ENCODE data around the gene PLK1. TPM values are rescaled to one million over a fixed set of nuclear protein-coding genes. Genes with fewer than 3 reads are reported as not detected.
"Not testable (repeated sequence)": the region's sequence is repeated elsewhere in the genome, so short reads cannot be mapped to it uniquely, and the experiment has no call there.

The PLK1 gene
- total RNA-seq, result 1 to 10 TPM; 2.4 to 5.9 (median 4.4) TPM

DNA sequence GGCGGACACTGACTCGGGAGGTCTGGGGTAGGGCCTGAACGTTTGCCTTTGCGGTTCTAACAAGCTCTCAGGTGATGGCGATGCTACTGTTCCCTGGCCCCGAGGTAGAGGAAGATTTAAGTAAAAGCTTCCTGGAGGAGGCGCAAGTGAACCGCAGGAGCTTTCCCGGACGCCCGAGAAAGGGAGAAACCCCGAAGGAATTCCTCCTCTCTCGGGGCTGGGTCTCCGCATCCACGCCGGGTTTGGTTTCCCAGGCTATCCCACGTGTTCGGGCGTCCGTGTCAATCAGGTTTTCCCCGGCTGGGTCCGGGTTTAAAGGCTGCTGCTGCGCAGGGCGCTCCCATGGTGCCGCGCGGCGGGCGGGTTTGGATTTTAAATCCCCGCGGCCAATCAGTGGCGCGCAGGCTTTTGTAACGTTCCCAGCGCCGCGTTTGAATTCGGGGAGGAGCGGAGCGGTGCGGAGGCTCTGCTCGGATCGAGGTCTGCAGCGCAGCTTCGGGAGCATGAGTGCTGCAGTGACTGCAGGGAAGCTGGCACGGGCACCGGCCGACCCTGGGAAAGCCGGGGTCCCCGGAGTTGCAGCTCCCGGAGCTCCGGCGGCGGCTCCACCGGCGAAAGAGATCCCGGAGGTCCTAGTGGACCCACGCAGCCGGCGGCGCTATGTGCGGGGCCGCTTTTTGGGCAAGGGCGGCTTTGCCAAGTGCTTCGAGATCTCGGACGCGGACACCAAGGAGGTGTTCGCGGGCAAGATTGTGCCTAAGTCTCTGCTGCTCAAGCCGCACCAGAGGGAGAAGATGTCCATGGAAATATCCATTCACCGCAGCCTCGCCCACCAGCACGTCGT, at the start of gene PLK1:
TSS of gene PLK1 (plus strand) at position 460 of the 844 bp plus-strand sequence. CDS start at position 504, 44 bp downstream.
- TF ChIP-seq CTCF (IDR thresholded peaks at IDR 0.05), result no peak
- TF ChIP-seq POLR2A (IDR thresholded peaks at IDR 0.05), result no peak
- peak; percentile 42 to 91 for DNase-seq (ENCODE audit: low spot score in 2 of 2)
- intact Hi-C loops (cut with DNase I; ENCODE audit: low total_unique reads), result no loop called here
- 1% methylated on average over 58 to 62 of the region's 75 CpGs for WGBS, 2 donors
- H3K4me3 ChIP-seq (ENCODE audit: low read depth, poor library complexity, severe bottlenecking), result peak within 1 kb of the TSS; percentile 19

GRCh38 chr16:23629516-23629915, 49.2 kb upstream of the PLK1 start:
- H3K4me3 ChIP-seq (ENCODE audit: low read depth, poor library complexity, severe bottlenecking), result no peak overlapping the region
- TF ChIP-seq POLR2A (IDR thresholded peaks at IDR 0.05) (no peak), CTCF (IDR thresholded peaks at IDR 0.05) (no peak)

DNA sequence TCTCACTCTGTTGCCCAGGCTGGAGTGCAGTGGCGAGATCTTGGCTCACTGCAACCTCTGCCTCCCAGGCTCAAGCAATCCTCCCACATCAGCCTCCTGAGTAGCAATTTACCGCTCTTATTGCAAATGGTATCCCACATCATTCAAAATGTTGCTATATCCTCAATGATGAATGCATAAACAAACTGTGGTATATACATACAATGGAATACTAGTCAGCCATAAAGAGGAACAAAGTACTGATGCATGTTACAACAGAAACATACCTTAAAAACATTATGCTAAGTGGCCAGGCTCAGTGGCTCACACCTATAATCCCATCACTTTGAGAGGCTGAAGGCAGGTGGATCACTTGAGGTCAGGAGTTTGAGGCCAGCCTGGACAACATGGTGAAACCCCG, 46.8 kb upstream of the PLK1 start:
- intact Hi-C loops (cut with DNase I; ENCODE audit: low total_unique reads); H3K4me3 ChIP-seq (ENCODE audit: low read depth, poor library complexity, severe bottlenecking); DNase-seq (ENCODE audit: low spot score in 2 of 2): not testable (repeated sequence)
- 97 to 98% methylated on average over 3 of the region's 3 CpGs for WGBS, 2 donors

More at GRCh38 chr16:23629516-23629915, 49.2 kb upstream of the PLK1 start:
- 69 to 85% methylated on average over 8 of the region's 8 CpGs for WGBS, 2 donors
- DNase-seq (ENCODE audit: low spot score in 2 of 2), result no peak
- intact Hi-C loops (cut with DNase I; ENCODE audit: low total_unique reads), result no loop called here

- 93 to 98% methylated on average over 4 of the region's 4 CpGs for WGBS, 2 donors
- TF ChIP-seq POLR2A (IDR thresholded peaks at IDR 0.05) (no peak), CTCF (IDR thresholded peaks at IDR 0.05) (no peak)
- no peak for DNase-seq (ENCODE audit: low spot score in 2 of 2)
- intact Hi-C loops (cut with DNase I; ENCODE audit: low total_unique reads), result no loop called here
- H3K4me3 ChIP-seq (ENCODE audit: low read depth, poor library complexity, severe bottlenecking), result no peak overlapping the region
Measured at GRCh38 chr16:23634461-23635036, 44.1 kb upstream of the PLK1 start.

DNA sequence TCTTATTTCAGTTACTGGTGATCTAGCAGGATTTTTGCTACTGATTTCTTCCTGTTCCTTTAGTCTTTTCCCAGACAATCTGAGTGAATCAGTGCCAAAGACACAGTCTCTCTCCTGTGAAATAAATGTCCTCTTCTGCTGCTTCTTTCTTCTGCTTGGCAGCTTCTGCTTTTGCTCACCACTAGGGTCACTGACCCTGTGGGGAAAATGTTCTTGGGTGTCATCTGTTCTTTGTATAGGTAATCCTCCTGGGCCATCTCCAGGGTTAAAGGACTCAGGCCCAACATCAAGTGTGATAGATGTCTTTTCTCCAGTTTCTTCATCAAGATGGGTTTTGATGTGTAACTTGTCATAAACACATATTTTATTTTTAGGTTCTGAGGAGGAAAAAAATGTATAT, 42.7 kb upstream of the PLK1 start:
- no peak overlapping the region for H3K4me3 ChIP-seq (ENCODE audit: low read depth, poor library complexity, severe bottlenecking)
- no peak for DNase-seq (ENCODE audit: low spot score in 2 of 2)
- intact Hi-C loops (cut with DNase I; ENCODE audit: low total_unique reads), result no loop called here
- TF ChIP-seq CTCF (IDR thresholded peaks at IDR 0.05), result no peak
- TF ChIP-seq POLR2A (IDR thresholded peaks at IDR 0.05), result no peak

DNA sequence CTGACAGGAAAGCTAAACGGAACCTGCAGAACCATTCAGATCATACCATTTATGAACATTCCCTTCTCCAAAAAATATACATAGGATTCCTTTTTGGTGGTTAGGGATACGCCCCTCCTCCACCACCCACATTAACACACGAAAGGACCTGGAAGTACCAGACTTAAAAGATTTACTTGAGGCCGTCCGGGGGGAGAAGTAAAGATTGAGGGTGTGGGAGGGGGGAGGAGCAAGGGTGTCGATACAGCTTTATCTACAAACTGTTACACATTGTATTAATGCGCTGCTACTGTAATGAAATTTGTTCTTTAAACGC, 38.1 kb upstream of the PLK1 start:
- intact Hi-C loops (cut with DNase I; ENCODE audit: low total_unique reads), result no loop called here
- no peak for TF ChIP-seq POLR2A (IDR thresholded peaks at IDR 0.05)
- peak overlapping the region; percentile 89 for H3K4me3 ChIP-seq (ENCODE audit: low read depth, poor library complexity, severe bottlenecking)
- no peak for DNase-seq (ENCODE audit: low spot score in 2 of 2)
- WGBS, 2 donors, result 0 to 1% methylated on average over 8 of the region's 8 CpGs

Measured in lower leg skin (tissue), 4 donors.